Activated CD8-positive, alpha-beta T cell treated with anti-CD3 and anti-CD28 coated beads for 36 hours (primary cell): ENCODE results near the gene PRPF19. TPM values are rescaled to one million over a fixed set of nuclear protein-coding genes. Genes with fewer than 3 reads are reported as not detected.

Source experiments
- ATAC-seq: fragments of 200-7000 bp; cut with Tn5 transposase; one replicate; pipeline ENCODE4 v1.10.0; 2021; ENCODE audit warnings: mild to moderate bottlenecking, moderate library complexity
- CTCF ChIA-PET: fragments of 350-600 bp; sonication (Branson Sonifier 250); formaldehyde crosslinking; loops from one replicate; lab custom pipeline; 2021; ENCODE audit warnings: antibody characterized with exemption; lab: Charles Lee
- POLR2A ChIA-PET: fragments of 350-600 bp; sonication (Branson Sonifier 250); formaldehyde crosslinking; loops from one replicate; lab custom pipeline; 2021; ENCODE audit warnings: antibody characterized with exemption; lab: Charles Lee
- DNase-seq: peaks from one replicate; pipeline ENCODE4 v3.0.0-alpha.2; 2020
- H3K27ac Mint-ChIP-seq: one replicate; pipeline ENCODE4 v1.8.0; 2021; ENCODE audit warnings: mild to moderate bottlenecking, mixed read lengths
- H3K27me3 Mint-ChIP-seq: one replicate; pipeline ENCODE4 v1.8.0; 2021; ENCODE audit warnings: mixed read lengths
- H3K36me3 Mint-ChIP-seq: one replicate; pipeline ENCODE4 v1.8.0; 2021; ENCODE audit warnings: low read depth, mixed read lengths
- H3K4me1 Mint-ChIP-seq: one replicate; pipeline ENCODE4 v1.8.0; 2021; ENCODE audit warnings: low read depth, mixed read lengths
- H3K4me3 Mint-ChIP-seq: one replicate; pipeline ENCODE4 v1.8.0; 2021; ENCODE audit warnings: mild to moderate bottlenecking, moderate library complexity, mixed read lengths
- H3K9me3 Mint-ChIP-seq: one replicate; pipeline ENCODE4 v1.8.0; 2021; ENCODE audit warnings: mixed read lengths
- CTCF ChIP-seq: fragments of 200-600 bp; IDR thresholded peaks from one replicate; pipeline ENCODE4 v1.8.0; 2022; ENCODE audit warnings: antibody characterized with exemption, mild to moderate bottlenecking
- intact Hi-C: fragments of 100-400 bp; cut with micrococcal nuclease; formaldehyde crosslinking; loops from one replicate; pipeline ENCODE4 v1.10.0; 2022
- total RNA-seq, 2 experiments: library from RNA; stranded (reverse); gene quantifications; one replicate each; pipeline ENCODE4 v1.2.3, GENCODE V29; 2021

Gene PRPF19
- total RNA-seq, 2 experiments from 2014 or later, result 142 to 150 TPM

DNA sequence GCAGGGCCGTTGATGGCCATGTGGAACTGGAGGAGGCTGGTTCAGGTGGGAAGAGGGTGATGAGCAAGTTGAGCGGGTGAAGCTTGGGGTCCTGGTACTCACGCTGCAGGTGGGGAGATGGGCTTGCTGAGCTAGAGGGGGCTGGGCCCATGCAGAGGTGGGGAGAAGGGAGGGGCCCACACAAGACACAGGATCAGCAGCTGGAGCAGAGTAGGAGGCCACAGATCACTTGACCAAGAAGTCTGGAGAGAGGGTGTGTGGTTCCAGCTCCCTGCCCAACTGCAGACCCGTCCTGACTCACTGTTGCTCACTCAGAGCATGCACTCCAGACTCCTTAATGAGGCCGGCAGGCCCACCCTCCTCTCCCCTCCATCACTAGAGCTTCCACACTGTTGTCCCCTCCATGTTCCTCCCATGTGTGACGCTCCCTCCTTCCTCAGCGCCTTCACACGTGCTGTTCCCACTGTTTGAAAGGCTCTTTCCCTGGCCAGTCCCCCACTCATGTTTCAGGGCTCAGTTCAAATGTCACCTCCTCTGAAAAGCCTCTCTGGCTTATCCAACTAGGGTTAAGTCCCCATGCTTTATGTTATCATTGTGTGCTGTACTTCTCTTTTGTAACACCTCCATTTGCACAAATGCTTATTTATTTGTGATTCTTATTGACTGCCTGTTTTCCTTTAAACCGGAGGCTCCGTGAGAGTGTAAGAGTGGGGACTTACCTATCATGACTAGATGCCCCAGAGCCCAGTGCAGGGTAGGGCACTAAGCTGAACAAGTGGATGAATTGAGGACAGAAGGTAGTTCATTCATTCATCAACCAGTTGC, 62.1 kb downstream of the PRPF19 start:
- Mint-ChIP-seq H3K27ac (peak overlapping the region; percentile 55), H3K4me3 (peak overlapping the region; percentile 75), H3K9me3 (no peaks in the 10 kb centered on the region), H3K4me1 (peaks cover 36% of the 10 kb centered on the region), H3K27me3 (no peaks in the 10 kb centered on the region), H3K36me3 (peaks cover 46% of the 10 kb centered on the region)
- intact Hi-C loops, result no loop called here
- ChIA-PET POLR2A (interaction anchor here (0.6 to 3.5 kb wide), 5 partner anchors 27 to 527 kb away, joined by 3 to 23 read pairs (median 3); partner anchors contain the start of genes PRPF19 and TMEM109), CTCF (interaction anchor here (2.7 to 5.2 kb wide), 3 partner anchors 13 to 55 kb away, joined by 14 to 51 read pairs (median 18); no protein-coding TSS in a partner anchor)
- no peak for DNase-seq
- no peak for TF ChIP-seq CTCF
- ATAC-seq, result no peak

DNA sequence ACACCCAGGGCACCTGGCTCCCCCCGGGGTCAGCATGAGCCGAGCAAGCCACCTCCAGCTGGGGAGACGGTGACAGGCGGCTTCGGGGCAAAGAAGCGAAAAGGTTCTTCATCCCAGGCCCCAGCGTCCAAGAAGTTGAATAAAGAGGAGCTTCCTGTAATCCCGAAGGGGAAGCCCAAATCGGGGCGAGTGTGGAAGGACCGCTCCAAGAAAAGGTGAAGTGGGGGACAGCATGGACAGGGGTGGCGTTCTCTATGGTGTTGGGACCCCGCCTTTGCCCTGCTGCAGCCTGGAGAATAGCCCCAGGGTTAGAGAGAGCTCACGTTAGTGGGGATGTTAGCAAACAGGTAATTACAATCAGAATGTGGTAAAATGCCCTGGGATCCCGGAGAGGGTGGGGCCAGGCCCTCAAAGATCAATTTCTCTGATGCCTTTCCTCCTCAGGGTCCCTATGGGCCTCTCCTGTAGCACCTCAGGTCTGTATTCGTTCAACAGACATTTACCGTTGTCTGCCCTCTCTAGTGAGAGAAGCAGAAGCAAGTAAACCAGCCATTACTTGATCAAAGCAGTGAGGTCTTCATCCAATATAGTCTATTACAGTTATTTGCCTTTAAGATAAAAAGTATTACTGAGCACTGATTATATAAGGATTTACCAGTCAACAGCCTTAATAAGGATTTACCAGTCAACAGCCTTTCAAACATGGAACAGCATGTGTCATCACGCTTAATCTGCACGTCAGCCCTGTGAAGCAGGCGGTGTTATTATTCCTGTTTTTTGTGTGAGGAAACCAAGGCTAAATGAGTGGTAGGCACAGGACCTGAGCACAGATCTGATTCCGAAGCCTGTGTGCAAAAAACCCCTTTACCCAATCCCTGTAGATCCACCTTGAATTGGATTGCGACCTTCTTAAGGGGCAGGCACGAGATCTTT, 63.5 kb downstream of the PRPF19 start:
- peaks cover 36% of the 10 kb centered on the region for H3K4me1 Mint-ChIP-seq
- no peak for ATAC-seq
- no peaks in the 10 kb centered on the region for H3K9me3 Mint-ChIP-seq
- no peaks in the 10 kb centered on the region for H3K27me3 Mint-ChIP-seq
- intact Hi-C loops, result no loop called here
- TF ChIP-seq CTCF, result no peak
- ChIA-PET POLR2A (interaction anchor here (0.6 to 3.5 kb wide), 6 partner anchors 8 to 550 kb away, joined by 3 to 23 read pairs (median 4); partner anchors contain the start of gene TMEM109), CTCF (interaction anchor here (2.7 to 5.2 kb wide), 3 partner anchors 12 to 57 kb away, joined by 14 to 51 read pairs (median 18); no protein-coding TSS in a partner anchor)
- H3K36me3 Mint-ChIP-seq, result peaks cover 38% of the 10 kb centered on the region
- peak overlapping the region; percentile 94 for H3K27ac Mint-ChIP-seq
- H3K4me3 Mint-ChIP-seq, result peak overlapping the region; percentile 75
- peak; percentile 19 for DNase-seq

- POLR2A ChIA-PET, result interaction anchor here (0.6 to 3.5 kb wide), 4 partner anchors 9 to 551 kb away, joined by 3 to 23 read pairs (median 4); no protein-coding TSS in a partner anchor
- Mint-ChIP-seq H3K4me1 (peaks cover 38% of the 10 kb centered on the region), H3K27me3 (no peaks in the 10 kb centered on the region)
These were observed 64.4 kb downstream of the PRPF19 start, which contains the start of gene CCDC86 for GRCh38 chr11:60841797-60842667. Gene CCDC86, plus strand, starts transcription at chr11:60842113. Its CDS starts 12 bp downstream, at chr11:60842125.

More at GRCh38 chr11:60841797-60842667, 64.4 kb downstream of the PRPF19 start, which contains the start of gene CCDC86:
- no peak for TF ChIP-seq CTCF
- intact Hi-C loops, result no loop called here
- Mint-ChIP-seq H3K36me3 (peaks cover 31% of the 10 kb centered on the region), H3K9me3 (no peaks in the 10 kb centered on the region), H3K27ac (peak within 1 kb of the TSS; percentile 94), H3K4me3 (peak within 1 kb of the TSS; percentile 75)
- DNase-seq (peak; percentile 96), ATAC-seq (peak; percentile 98)
- CTCF ChIA-PET, result interaction anchor here (1.6 to 5.2 kb wide), 4 partner anchors 11 to 58 kb away, joined by 8 to 51 read pairs (median 16); no protein-coding TSS in a partner anchor

Other genes starting within 250 kb of the PRPF19 start
- not detected for gene MS4A8, start 207.0 kb downstream of the PRPF19 start, total RNA-seq
- gene MS4A18, start 181.9 kb downstream of the PRPF19 start, total RNA-seq, result not detected
- gene MS4A15, start 149.7 kb downstream of the PRPF19 start, total RNA-seq, result not detected
- gene MS4A10, start 121.3 kb downstream of the PRPF19 start, total RNA-seq, result not detected
- gene CCDC86, start 64.5 kb downstream of the PRPF19 start, total RNA-seq, result 10 to 100 TPM; 48.1 to 51.4 TPM
- gene PTGDR2, start 50.6 kb downstream of the PRPF19 start, total RNA-seq, result under 1 TPM; 0.23 to 0.38 TPM
- not detected for gene ZP1, start 39.0 kb downstream of the PRPF19 start, total RNA-seq
- 100 to 1,000 TPM in 1 of 2 experiments, 10 to 100 TPM in 1; 93.2 to 101 TPM for gene TMEM109, start 7.6 kb upstream of the PRPF19 start, total RNA-seq
- gene TMEM132A, start 17.9 kb upstream of the PRPF19 start, total RNA-seq, result 1 to 10 TPM; 1.1 to 1.3 TPM
- gene SLC15A3, start 45.6 kb upstream of the PRPF19 start, total RNA-seq, result 1 to 10 TPM; 3.9 to 4.7 TPM
- 100 to 1,000 TPM; 196 to 201 TPM for gene CD6, start 65.1 kb upstream of the PRPF19 start, total RNA-seq
- gene CD5, start 195.9 kb upstream of the PRPF19 start, total RNA-seq, result 100 to 1,000 TPM; 214 to 215 TPM